HEK293T (cell line): ENCODE data around the gene ACADL.

ENCODE experiments used
- CTCF ChIA-PET: fragments of 350-600 bp; formaldehyde crosslinking; extraction: SDS; loops from one replicate; lab custom pipeline; 2021; ENCODE audit warnings: antibody characterized with exemption, inconsistent platforms; lab: Yijun Ruan, JAX
- POLR2A ChIA-PET: fragments of 350-600 bp; formaldehyde crosslinking; extraction: SDS; loops from one replicate; lab custom pipeline; 2020; ENCODE audit warnings: antibody characterized with exemption, inconsistent platforms; lab: Yijun Ruan, JAX
- DNase-seq: peaks from one replicate; pipeline ENCODE4 v3.0.0; 2012; ENCODE audit warnings: mixed read lengths; ENCODE audit errors: extremely low spot score
- ARNT ChIP-seq: fragments of 450-650 bp; IDR thresholded peaks from 2 replicates; pipeline ENCODE4 v1.6.1; 2017; ENCODE audit warnings: mild to moderate bottlenecking
- BHLHE40 ChIP-seq: fragments of 450-650 bp; IDR thresholded peaks from 2 replicates; pipeline ENCODE4 v1.6.1; 2016; ENCODE audit warnings: mild to moderate bottlenecking, moderate library complexity, borderline replicate concordance
- CTBP1 ChIP-seq: fragments of 450-650 bp; IDR thresholded peaks from 2 replicates; pipeline ENCODE4 v1.6.1; 2016; ENCODE audit warnings: borderline replicate concordance
- ELF4 ChIP-seq: fragments of 450-650 bp; IDR thresholded peaks from 2 replicates; pipeline ENCODE4 v1.6.1; 2017; ENCODE audit warnings: antibody characterized with exemption
- FOXA1 ChIP-seq: fragments of 450-650 bp; IDR thresholded peaks from 2 replicates; pipeline ENCODE4 v1.6.1; 2016; ENCODE audit warnings: mild to moderate bottlenecking
- FOXK2 ChIP-seq: fragments of 450-650 bp; IDR thresholded peaks from 2 replicates; pipeline ENCODE4 v1.6.1; 2016; ENCODE audit warnings: mild to moderate bottlenecking
- FOXM1 ChIP-seq: fragments of 450-650 bp; IDR thresholded peaks from 2 replicates; pipeline ENCODE4 v1.6.1; 2017; ENCODE audit warnings: mild to moderate bottlenecking, borderline replicate concordance
- HDGF ChIP-seq: fragments of 450-650 bp; IDR thresholded peaks from 2 replicates; pipeline ENCODE4 v1.6.1; 2017; ENCODE audit warnings: antibody characterized with exemption, borderline replicate concordance
- L3MBTL2 ChIP-seq: fragments of 450-650 bp; conservative IDR thresholded peaks from 2 replicates; pipeline ENCODE4 v1.6.1; 2016; ENCODE audit warnings: mild to moderate bottlenecking
- LEF1 ChIP-seq: fragments of 450-650 bp; IDR thresholded peaks from 2 replicates; pipeline ENCODE4 v1.6.1; 2017; ENCODE audit warnings: mild to moderate bottlenecking, borderline replicate concordance
- NFRKB ChIP-seq: fragments of 450-650 bp; IDR thresholded peaks from 2 replicates; pipeline ENCODE4 v1.6.1; 2016; ENCODE audit warnings: mild to moderate bottlenecking, moderate library complexity
- PKNOX1 ChIP-seq: fragments of 450-650 bp; IDR thresholded peaks from 2 replicates; pipeline ENCODE4 v1.6.1; 2016
- SP1 ChIP-seq: fragments of 450-650 bp; IDR thresholded peaks from 2 replicates; pipeline ENCODE4 v1.6.1; 2017
- SUZ12 ChIP-seq: fragments of 450-650 bp; IDR thresholded peaks from 2 replicates; pipeline ENCODE4 v1.6.1; 2016; ENCODE audit warnings: mild to moderate bottlenecking
- TARDBP ChIP-seq: fragments of 450-650 bp; IDR thresholded peaks from 2 replicates; pipeline ENCODE4 v1.6.1; 2016
- ZNF384 ChIP-seq: fragments of 450-650 bp; IDR thresholded peaks from 2 replicates; pipeline ENCODE4 v1.6.1; 2016

ACADL gene

GRCh38 chr2:210264282-210264681 is 39.0 kb upstream of the ACADL start:
- TF ChIP-seq SUZ12 (no peak), ARNT (no peak), PKNOX1 (no peak), BHLHE40 (no peak), HDGF (no peak), L3MBTL2 (no peak), FOXK2 (no peak), LEF1 (no peak), NFRKB (no peak), FOXM1 (no peak), FOXA1 (no peak), ZNF384 (no peak), TARDBP (no peak), SP1 (no peak), CTBP1 (no peak), ELF4 (no peak)
- ChIA-PET POLR2A (no interaction called here), CTCF (no interaction called here)
- no peak for DNase-seq

GRCh38 chr2:210263841-210264240 is 38.6 kb upstream of the ACADL start:
- POLR2A ChIA-PET, result no interaction called here
- DNase-seq, result no peak

GRCh38 chr2:210262036-210262435 is 36.8 kb upstream of the ACADL start:
- DNase-seq, result no peak
- ChIA-PET POLR2A (no interaction called here), CTCF (no interaction called here)
- TF ChIP-seq SP1 (no peak), HDGF (no peak), ZNF384 (no peak), ARNT (no peak), L3MBTL2 (no peak), FOXA1 (no peak), ELF4 (no peak), FOXM1 (no peak), PKNOX1 (no peak), BHLHE40 (no peak), LEF1 (no peak), SUZ12 (no peak), FOXK2 (no peak), CTBP1 (no peak)

More at GRCh38 chr2:210263841-210264240, 38.6 kb upstream of the ACADL start:
- CTCF ChIA-PET, result no interaction called here
- TF ChIP-seq HDGF (no peak), BHLHE40 (no peak), FOXM1 (no peak), PKNOX1 (no peak), TARDBP (no peak), FOXA1 (no peak), ARNT (no peak), ELF4 (no peak), FOXK2 (no peak), L3MBTL2 (no peak)

- ChIA-PET POLR2A (no interaction called here), CTCF (no interaction called here)
- TF ChIP-seq FOXM1, result no peak
- no peak for TF ChIP-seq PKNOX1
- TF ChIP-seq SP1, result no peak
- no peak for TF ChIP-seq ARNT
- TF ChIP-seq FOXA1, result no peak
- TF ChIP-seq BHLHE40, result no peak
- TF ChIP-seq NFRKB, result no peak
- TF ChIP-seq TARDBP, result no peak
- no peak for TF ChIP-seq ZNF384
- no peak for TF ChIP-seq ELF4
- no peak for TF ChIP-seq FOXK2
- no peak for TF ChIP-seq LEF1
- no peak for TF ChIP-seq SUZ12
- no peak for TF ChIP-seq CTBP1
- no peak for TF ChIP-seq HDGF
- no peak for TF ChIP-seq L3MBTL2
- DNase-seq, result no peak
Measured at GRCh38 chr2:210259687-210260086, 34.4 kb upstream of the ACADL start.

GRCh38 chr2:210252699-210253606 is 27.7 kb upstream of the ACADL start:
- TF ChIP-seq L3MBTL2, result no peak
- TF ChIP-seq LEF1, result no peak
- TF ChIP-seq PKNOX1, result no peak
- no peak for TF ChIP-seq FOXK2
- no peak for TF ChIP-seq TARDBP
- no peak for TF ChIP-seq SP1
- TF ChIP-seq ZNF384, result no peak
- no peak for TF ChIP-seq SUZ12
- no peak for TF ChIP-seq FOXA1
- no peak for TF ChIP-seq BHLHE40
- TF ChIP-seq NFRKB, result no peak
- TF ChIP-seq HDGF, result no peak
- no peak for TF ChIP-seq CTBP1
- TF ChIP-seq FOXM1, result no peak
- TF ChIP-seq ELF4, result no peak
- no peak for TF ChIP-seq ARNT
- CTCF ChIA-PET, result no interaction called here
- no peak for DNase-seq
- POLR2A ChIA-PET, result no interaction called here
